HepG2 (cell line): ENCODE data around the gene ANG. TPM values are rescaled to one million over a fixed set of nuclear protein-coding genes. Genes with fewer than 3 reads are reported as not detected.
A peak's percentile ranks its signal among the peaks of the same experiment; 100 is the strongest.

Experiments
- KDM5B ChIP-seq: sonication (generic); formaldehyde crosslinking; IDR thresholded peaks from 2 replicates; pipeline ENCODE4 v1.4.0; 2020; ENCODE audit warnings: missing genetic modification reagents, mild to moderate bottlenecking, borderline replicate concordance
- MTERF4 ChIP-seq: sonication (generic); formaldehyde crosslinking; IDR thresholded peaks from 2 replicates; pipeline ENCODE4 v1.8.0; 2023; ENCODE audit warnings: mild to moderate bottlenecking, missing genetic modification reagents
- ONECUT2 ChIP-seq: sonication (generic); formaldehyde crosslinking; IDR thresholded peaks from 2 replicates; pipeline ENCODE4 v1.4.0; 2020; ENCODE audit warnings: missing genetic modification reagents
- PTBP1 ChIP-seq: fragments of 200-400 bp; formaldehyde crosslinking; IDR thresholded peaks from 2 replicates; pipeline ENCODE4 v1.6.1; 2018; ENCODE audit warnings: low read length, low read depth; ENCODE audit not compliant: poor library complexity, severe bottlenecking
- SMAD3 ChIP-seq: sonication (generic); formaldehyde crosslinking; IDR thresholded peaks from 2 replicates; pipeline ENCODE4 v1.4.0; 2020; ENCODE audit warnings: missing genetic modification reagents
- THAP11 ChIP-seq: IDR thresholded peaks from 2 replicates; pipeline ENCODE4 v1.6.1; 2016; ENCODE audit warnings: missing biosample characterization, missing genetic modification reagents
- THAP8 ChIP-seq: sonication (generic); formaldehyde crosslinking; IDR thresholded peaks from 2 replicates; pipeline ENCODE4 v1.5.1; 2020; ENCODE audit warnings: missing genetic modification reagents, mild to moderate bottlenecking, borderline replicate concordance
- YEATS4 ChIP-seq: sonication (generic); formaldehyde crosslinking; IDR thresholded peaks from 2 replicates; pipeline ENCODE4 v1.4.0; 2020; ENCODE audit warnings: missing genetic modification reagents, borderline replicate concordance
- ZBTB38 ChIP-seq: sonication (generic); formaldehyde crosslinking; IDR thresholded peaks from 2 replicates; pipeline ENCODE4 v1.5.1; 2020; ENCODE audit warnings: mild to moderate bottlenecking, missing genetic modification reagents
- ZNF331 ChIP-seq: sonication (generic); formaldehyde crosslinking; IDR thresholded peaks from 2 replicates; pipeline ENCODE4 v1.4.0; 2020; ENCODE audit warnings: missing genetic modification reagents
- ZNF749 ChIP-seq: sonication (generic); formaldehyde crosslinking; IDR thresholded peaks from 2 replicates; pipeline ENCODE4 v1.8.0; 2022; ENCODE audit warnings: mild to moderate bottlenecking, missing genetic modification reagents, moderate library complexity, borderline replicate concordance
- ZNF816 ChIP-seq: sonication (generic); formaldehyde crosslinking; IDR thresholded peaks from 2 replicates; pipeline ENCODE4 v1.8.0; 2022; ENCODE audit warnings: missing genetic modification reagents, mild to moderate bottlenecking, borderline replicate concordance
- polyA plus RNA-seq, 8 experiments: library from polyadenylated mRNA; depleted of rRNA in 3 of 8; stranded (reverse) in 7 of 8; unstranded in 1 of 8; fragments of >200 nt; fragmentation: Illumina TruSeq in 4 of 8; extraction: Trizol in 4 of 8; gene quantifications; 2 replicates each; pipeline versions ENCODE4 v1.2.1 to v1.2.3, GENCODE V29; 2011 to 2016; ENCODE audit warnings: low read depth in 4 of 8, missing spikeins in 1 of 8, mixed read lengths in 1 of 8; ENCODE audit not compliant: insufficient read depth in 1 of 8
- total RNA-seq, 5 experiments: library from RNA; depleted of rRNA; stranded (reverse); fragments of >200 nt; fragmentation: Illumina TruSeq; extraction: Trizol; gene quantifications; 2 replicates each; pipeline ENCODE4 v1.2.3, GENCODE V29; 2016; ENCODE audit warnings: low read depth in 1 of 5
- TF ChIP-seq, protein P1 (sequence below): sonication (generic); formaldehyde crosslinking; IDR thresholded peaks from 2 replicates; pipeline ENCODE4 v1.5.0; 2020; ENCODE audit warnings: mild to moderate bottlenecking, missing genetic modification reagents
- TF ChIP-seq, protein P2 (sequence below): sonication (generic); formaldehyde crosslinking; IDR thresholded peaks from 2 replicates; pipeline ENCODE4; 2020; ENCODE audit warnings: missing genetic modification reagents, mild to moderate bottlenecking, borderline replicate concordance
- TF ChIP-seq, protein P3 (sequence below): sonication (generic); formaldehyde crosslinking; IDR thresholded peaks from 2 replicates; pipeline ENCODE4 v1.5.0; 2020; ENCODE audit warnings: missing genetic modification reagents
- TF ChIP-seq, protein P4 (sequence below): IDR thresholded peaks from 2 replicates; pipeline ENCODE4 v1.6.1; 2012; ENCODE audit warnings: low read length, improper control_type of control experiment

Gene ANG
- total and polyA plus RNA-seq, 2 of the 13 experiments (the other 11 are each of a cell fraction or from before 2014, with no cell fraction given): 83.6 to 401 TPM

DNA sequence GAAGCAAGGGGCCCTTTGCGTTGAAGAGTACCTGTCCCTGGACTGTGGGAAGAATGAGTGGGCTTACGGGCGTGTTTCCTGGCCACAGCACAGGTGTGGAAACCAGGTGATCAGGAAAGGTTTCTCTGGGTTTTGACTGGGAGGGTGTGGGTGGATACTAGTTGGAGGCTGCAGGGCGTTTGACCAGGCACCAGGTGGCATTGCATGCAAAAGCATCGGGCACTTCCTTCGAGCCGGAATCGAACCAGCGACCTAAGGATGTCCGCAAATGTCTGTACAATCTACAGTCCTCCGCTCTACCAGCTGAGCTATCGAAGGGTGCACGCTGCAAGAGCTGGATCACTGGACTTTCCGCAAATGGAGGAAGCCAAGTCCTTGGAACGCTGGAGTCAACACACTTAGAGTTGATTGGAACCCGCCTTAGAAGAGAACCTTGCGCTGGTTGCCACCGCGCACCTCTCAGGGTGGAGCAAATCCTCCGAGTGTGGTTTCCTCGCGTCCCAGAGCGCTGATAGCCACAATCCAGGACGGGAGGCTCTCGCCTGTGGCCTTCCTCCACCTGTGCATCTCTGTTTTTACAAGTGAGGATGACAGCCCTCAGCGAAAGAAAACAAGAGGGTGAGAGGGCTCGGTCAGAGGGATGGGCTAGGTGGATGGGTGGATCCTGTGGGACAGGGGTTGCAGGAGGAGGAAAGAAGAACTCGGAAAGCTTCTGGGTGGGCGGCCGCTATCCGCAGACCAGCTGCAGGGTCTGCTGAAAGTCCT lies 25.4 kb upstream of the ANG start (continued):
- 0 out of 2 replicates have a peak, but pooled peaks have one; percentile 32 for TF ChIP-seq ONECUT2
- TF ChIP-seq, protein P1, sequence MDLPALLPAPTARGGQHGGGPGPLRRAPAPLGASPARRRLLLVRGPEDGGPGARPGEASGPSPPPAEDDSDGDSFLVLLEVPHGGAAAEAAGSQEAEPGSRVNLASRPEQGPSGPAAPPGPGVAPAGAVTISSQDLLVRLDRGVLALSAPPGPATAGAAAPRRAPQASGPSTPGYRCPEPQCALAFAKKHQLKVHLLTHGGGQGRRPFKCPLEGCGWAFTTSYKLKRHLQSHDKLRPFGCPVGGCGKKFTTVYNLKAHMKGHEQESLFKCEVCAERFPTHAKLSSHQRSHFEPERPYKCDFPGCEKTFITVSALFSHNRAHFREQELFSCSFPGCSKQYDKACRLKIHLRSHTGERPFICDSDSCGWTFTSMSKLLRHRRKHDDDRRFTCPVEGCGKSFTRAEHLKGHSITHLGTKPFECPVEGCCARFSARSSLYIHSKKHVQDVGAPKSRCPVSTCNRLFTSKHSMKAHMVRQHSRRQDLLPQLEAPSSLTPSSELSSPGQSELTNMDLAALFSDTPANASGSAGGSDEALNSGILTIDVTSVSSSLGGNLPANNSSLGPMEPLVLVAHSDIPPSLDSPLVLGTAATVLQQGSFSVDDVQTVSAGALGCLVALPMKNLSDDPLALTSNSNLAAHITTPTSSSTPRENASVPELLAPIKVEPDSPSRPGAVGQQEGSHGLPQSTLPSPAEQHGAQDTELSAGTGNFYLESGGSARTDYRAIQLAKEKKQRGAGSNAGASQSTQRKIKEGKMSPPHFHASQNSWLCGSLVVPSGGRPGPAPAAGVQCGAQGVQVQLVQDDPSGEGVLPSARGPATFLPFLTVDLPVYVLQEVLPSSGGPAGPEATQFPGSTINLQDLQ (CRISPR knock-in tag): no peak
- TF ChIP-seq KDM5B (CRISPR knock-in tag): peak; percentile 64; the same call in 1 of the 2 replicates
- TF ChIP-seq ZNF749 (CRISPR knock-in tag): no peak
- peak; percentile 72 for TF ChIP-seq THAP11 (CRISPR knock-in tag)
- TF ChIP-seq, protein P2, sequence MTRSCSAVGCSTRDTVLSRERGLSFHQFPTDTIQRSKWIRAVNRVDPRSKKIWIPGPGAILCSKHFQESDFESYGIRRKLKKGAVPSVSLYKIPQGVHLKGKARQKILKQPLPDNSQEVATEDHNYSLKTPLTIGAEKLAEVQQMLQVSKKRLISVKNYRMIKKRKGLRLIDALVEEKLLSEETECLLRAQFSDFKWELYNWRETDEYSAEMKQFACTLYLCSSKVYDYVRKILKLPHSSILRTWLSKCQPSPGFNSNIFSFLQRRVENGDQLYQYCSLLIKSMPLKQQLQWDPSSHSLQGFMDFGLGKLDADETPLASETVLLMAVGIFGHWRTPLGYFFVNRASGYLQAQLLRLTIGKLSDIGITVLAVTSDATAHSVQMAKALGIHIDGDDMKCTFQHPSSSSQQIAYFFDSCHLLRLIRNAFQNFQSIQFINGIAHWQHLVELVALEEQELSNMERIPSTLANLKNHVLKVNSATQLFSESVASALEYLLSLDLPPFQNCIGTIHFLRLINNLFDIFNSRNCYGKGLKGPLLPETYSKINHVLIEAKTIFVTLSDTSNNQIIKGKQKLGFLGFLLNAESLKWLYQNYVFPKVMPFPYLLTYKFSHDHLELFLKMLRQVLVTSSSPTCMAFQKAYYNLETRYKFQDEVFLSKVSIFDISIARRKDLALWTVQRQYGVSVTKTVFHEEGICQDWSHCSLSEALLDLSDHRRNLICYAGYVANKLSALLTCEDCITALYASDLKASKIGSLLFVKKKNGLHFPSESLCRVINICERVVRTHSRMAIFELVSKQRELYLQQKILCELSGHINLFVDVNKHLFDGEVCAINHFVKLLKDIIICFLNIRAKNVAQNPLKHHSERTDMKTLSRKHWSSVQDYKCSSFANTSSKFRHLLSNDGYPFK (CRISPR knock-in tag): no peak; the same call in 1 of the 2 replicates
- TF ChIP-seq, protein P3, sequence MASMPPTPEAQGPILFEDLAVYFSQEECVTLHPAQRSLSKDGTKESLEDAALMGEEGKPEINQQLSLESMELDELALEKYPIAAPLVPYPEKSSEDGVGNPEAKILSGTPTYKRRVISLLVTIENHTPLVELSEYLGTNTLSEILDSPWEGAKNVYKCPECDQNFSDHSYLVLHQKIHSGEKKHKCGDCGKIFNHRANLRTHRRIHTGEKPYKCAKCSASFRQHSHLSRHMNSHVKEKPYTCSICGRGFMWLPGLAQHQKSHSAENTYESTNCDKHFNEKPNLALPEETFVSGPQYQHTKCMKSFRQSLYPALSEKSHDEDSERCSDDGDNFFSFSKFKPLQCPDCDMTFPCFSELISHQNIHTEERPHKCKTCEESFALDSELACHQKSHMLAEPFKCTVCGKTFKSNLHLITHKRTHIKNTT (CRISPR knock-in tag): no peak
- TF ChIP-seq THAP8 (CRISPR knock-in tag): no peak
- TF ChIP-seq MTERF4 (CRISPR knock-in tag): no peak
- TF ChIP-seq, protein P4, sequence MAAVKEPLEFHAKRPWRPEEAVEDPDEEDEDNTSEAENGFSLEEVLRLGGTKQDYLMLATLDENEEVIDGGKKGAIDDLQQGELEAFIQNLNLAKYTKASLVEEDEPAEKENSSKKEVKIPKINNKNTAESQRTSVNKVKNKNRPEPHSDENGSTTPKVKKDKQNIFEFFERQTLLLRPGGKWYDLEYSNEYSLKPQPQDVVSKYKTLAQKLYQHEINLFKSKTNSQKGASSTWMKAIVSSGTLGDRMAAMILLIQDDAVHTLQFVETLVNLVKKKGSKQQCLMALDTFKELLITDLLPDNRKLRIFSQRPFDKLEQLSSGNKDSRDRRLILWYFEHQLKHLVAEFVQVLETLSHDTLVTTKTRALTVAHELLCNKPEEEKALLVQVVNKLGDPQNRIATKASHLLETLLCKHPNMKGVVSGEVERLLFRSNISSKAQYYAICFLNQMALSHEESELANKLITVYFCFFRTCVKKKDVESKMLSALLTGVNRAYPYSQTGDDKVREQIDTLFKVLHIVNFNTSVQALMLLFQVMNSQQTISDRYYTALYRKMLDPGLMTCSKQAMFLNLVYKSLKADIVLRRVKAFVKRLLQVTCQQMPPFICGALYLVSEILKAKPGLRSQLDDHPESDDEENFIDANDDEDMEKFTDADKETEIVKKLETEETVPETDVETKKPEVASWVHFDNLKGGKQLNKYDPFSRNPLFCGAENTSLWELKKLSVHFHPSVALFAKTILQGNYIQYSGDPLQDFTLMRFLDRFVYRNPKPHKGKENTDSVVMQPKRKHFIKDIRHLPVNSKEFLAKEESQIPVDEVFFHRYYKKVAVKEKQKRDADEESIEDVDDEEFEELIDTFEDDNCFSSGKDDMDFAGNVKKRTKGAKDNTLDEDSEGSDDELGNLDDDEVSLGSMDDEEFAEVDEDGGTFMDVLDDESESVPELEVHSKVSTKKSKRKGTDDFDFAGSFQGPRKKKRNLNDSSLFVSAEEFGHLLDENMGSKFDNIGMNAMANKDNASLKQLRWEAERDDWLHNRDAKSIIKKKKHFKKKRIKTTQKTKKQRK: no peak
- peak; percentile 75; the same call in 1 of the 2 replicates for TF ChIP-seq ZBTB38 (CRISPR knock-in tag)
- peak; percentile 66 for TF ChIP-seq SMAD3 (CRISPR knock-in tag)
- TF ChIP-seq ZNF816: no peak
- TF ChIP-seq PTBP1: no peak
- peak; percentile 86 for TF ChIP-seq ZNF331
- no peak for TF ChIP-seq YEATS4
